ENCODE results near the gene CCK.

DNA sequence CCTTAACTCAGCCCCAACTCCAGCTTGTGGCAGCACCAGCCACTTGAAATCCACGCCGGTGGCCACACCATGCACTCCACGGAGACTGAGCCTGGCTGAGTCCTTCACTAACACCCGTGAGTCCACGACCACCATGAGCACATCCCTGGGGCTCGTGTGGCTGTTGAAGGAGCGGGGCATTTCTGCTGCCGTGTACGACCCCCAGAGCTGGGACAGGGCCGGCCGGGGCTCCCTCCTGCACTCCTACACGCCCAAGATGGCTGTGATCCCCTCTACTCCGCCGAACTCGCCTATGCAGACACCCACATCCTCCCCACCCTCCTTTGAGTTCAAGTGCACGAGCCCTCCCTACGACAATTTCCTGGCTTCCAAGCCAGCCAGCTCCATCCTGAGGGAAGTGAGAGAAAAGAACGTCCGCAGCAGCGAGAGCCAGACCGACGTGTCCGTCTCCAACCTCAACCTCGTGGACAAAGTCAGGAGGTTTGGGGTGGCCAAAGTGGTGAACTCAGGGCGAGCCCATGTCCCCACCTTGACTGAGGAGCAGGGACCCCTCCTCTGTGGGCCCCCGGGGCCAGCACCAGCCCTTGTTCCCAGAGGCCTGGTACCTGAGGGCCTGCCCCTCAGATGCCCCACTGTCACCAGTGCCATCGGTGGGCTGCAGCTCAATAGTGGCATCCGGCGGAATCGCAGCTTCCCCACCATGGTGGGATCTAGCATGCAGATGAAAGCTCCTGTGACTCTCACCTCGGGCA, 42.9 kb downstream of the CCK start:
- TF ChIP-seq CTCF (IDR thresholded peaks at IDR 0.05 in 8 of 11, conservative IDR thresholded peaks at IDR 0.05 in 3 of 11), result no peak
- peak in 1 of 3 donors; percentile 29 for TF ChIP-seq POLR2AphosphoS5 (IDR thresholded peaks at IDR 0.05)
- no peak for TF ChIP-seq POLR2A (IDR thresholded peaks at IDR 0.05)

All from spleen (tissue), 7 donors.